HCT116 (cell line): Measurements from ENCODE around the gene KIF1A.

ENCODE experiments used
- CTCF ChIP-seq, 3 experiments: fragments of 200-600 bp in 1 of 3; sonication (generic) in 1 of 3; IDR thresholded peaks in 2 of 3; conservative IDR thresholded peaks in 1 of 3; 2 replicates each; pipeline ENCODE4 v1.5.1; 2012 to 2017; ENCODE audit warnings: low read depth in 2 of 3, low read length in 2 of 3, antibody characterized with exemption in 1 of 3, borderline replicate concordance in 1 of 3, control low read depth in 1 of 3, mild to moderate bottlenecking in 1 of 3, mixed read lengths in 1 of 3, mixed run types in 1 of 3, moderate library complexity in 1 of 3; ENCODE audit not compliant: insufficient read depth in 1 of 3
- EZH2 ChIP-seq: fragments of 200-600 bp; sonication (generic); IDR thresholded peaks from 2 replicates; pipeline ENCODE4 v1.6.1; 2017; ENCODE audit warnings: antibody characterized with exemption, mixed run types
- MAX ChIP-seq: IDR thresholded peaks from 2 replicates; pipeline ENCODE4 v1.6.1; 2012
- POLR2A ChIP-seq: IDR thresholded peaks from 2 replicates; pipeline ENCODE4 v1.7.0; 2011; ENCODE audit warnings: borderline replicate concordance; ENCODE audit not compliant: insufficient read depth, insufficient read length; ENCODE audit errors: extremely low read depth
- RAD21 ChIP-seq: IDR thresholded peaks from 2 replicates; pipeline ENCODE4 v1.6.1; 2012; ENCODE audit warnings: low read depth, mild to moderate bottlenecking
- REST ChIP-seq: IDR thresholded peaks from 2 replicates; pipeline ENCODE4 v1.6.1; 2012; ENCODE audit warnings: low read depth
- SRF ChIP-seq: IDR thresholded peaks from 2 replicates; pipeline ENCODE4 v1.6.1; 2012; ENCODE audit warnings: low read depth
- TCF7L2 ChIP-seq: IDR thresholded peaks from 2 replicates; pipeline ENCODE4 v1.7.0; 2011; ENCODE audit warnings: borderline replicate concordance, inconsistent platforms; ENCODE audit not compliant: insufficient read depth, insufficient read length; ENCODE audit errors: extremely low read depth
- ZBTB33 ChIP-seq: IDR thresholded peaks from 2 replicates; pipeline ENCODE4 v1.6.1; 2011; ENCODE audit warnings: mild to moderate bottlenecking, low read length, moderate library complexity; ENCODE audit not compliant: insufficient replicate concordance; ENCODE audit errors: extremely low read depth
- ZFX ChIP-seq: fragments of 450-650 bp; IDR thresholded peaks from 2 replicates; pipeline ENCODE4 v1.6.1; 2017

- no peak for TF ChIP-seq POLR2A
- no peak for TF ChIP-seq CTCF (IDR thresholded peaks at IDR 0.05 in 2 of 3, conservative IDR thresholded peaks at IDR 0.05 in 1 of 3; ENCODE audit: borderline replicate concordance in 1 of 3, insufficient read depth in 1 of 3, low read depth in 2 of 3, low read length in 2 of 3)
- no peak for TF ChIP-seq EZH2
- no peak for TF ChIP-seq ZFX
- TF ChIP-seq REST, result no peak
- TF ChIP-seq SRF, result no peak
- no peak for TF ChIP-seq MAX
- no peak for TF ChIP-seq TCF7L2
- no peak for TF ChIP-seq RAD21
- TF ChIP-seq ZBTB33, result no peak
Measured at GRCh38 chr2:240737512-240737911, 82.5 kb downstream of the KIF1A start.
